Tongue (tissue), 2 donors: ENCODE data around the gene GORASP2. TPM values are rescaled to one million over a fixed set of nuclear protein-coding genes. Genes with fewer than 3 reads are reported as not detected.

Experiments
- DNase-seq: peaks from one replicate; pipeline ENCODE4 v3.0.0-alpha.2; 2015
- total RNA-seq: library from RNA; depleted of rRNA; stranded (reverse); fragments of >200 nt; gene quantifications from one replicate; pipeline ENCODE4 v1.2.3, GENCODE V29; 2014

GORASP2 gene
- total RNA-seq, 1 donor from 2014 or later, result 37.6 TPM

DNA sequence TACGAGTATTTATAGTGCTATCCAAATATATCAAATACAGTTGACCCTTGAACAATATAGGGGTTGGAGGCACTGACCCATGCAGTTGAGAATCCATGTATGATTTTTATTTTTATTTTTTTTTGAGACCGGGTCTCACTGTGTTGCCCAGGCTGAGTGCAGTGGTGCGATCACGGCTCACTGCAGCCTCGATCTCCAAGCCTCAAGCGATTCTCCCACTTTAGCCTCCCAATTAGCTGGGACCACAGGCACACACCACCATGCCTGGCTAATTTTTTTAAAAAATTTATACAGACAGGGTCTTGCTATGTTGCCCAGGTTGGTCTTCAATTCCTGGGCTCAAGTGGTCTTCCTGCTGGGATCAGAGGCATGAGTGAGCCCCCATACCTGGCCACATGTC, 70.6 kb downstream of the GORASP2 start:
- no peak for DNase-seq

DNA sequence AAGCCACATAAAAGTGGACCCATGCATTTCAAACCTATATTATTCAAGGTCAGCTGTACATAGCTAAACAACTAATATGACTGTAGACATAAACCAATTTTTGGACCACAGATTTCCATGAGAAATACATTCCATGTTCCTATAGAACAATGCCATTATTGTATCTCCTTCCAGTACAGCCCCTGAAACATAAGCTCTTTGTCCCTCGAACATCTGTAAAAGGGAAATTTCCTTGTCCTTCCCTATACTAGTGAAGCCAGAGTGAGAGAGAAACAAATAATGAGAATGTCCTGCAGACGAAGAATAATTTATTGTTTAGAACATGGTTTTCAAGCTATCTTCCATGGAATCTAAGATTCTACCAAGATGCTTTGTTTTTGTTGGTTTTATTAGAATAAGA, 75.3 kb downstream of the GORASP2 start:
- peak; percentile 3 for DNase-seq

GRCh38 chr2:171004833-171005232, 75.8 kb downstream of the GORASP2 start:
- no peak for DNase-seq

DNA sequence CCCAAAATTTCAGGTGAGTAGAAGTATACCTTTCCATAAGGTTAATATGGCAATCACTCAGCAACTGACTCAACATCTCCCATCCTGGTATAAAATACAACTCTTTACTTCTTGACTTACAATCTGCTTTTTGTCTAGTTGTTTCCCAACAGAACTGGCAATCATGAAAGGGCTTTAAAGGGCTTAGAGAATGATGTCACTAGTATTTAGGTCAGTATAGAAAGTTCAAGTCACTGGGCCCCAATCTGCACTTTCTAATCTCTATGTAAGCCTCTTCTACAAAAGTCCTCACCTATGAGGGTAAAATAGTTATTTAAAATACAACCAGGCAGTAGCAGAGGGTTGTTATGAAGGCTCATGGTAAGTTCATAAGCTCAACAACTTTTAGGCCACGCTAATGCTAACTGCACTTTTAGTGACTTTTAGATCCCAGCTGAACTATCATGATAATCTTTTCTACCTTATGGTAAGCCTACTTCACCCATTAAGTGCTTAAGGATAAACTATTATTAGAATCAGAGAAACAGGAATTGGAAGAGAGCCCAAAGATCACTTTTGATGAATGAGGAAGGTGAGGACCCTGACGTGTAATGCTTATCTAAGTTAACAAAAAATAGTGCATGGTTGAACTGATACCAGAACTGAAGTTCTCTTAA, 79.6 kb downstream of the GORASP2 start:
- DNase-seq, result no peak

GRCh38 chr2:171009386-171009785, 80.3 kb downstream of the GORASP2 start:
- no peak for DNase-seq

- no peak for DNase-seq
Observed at GRCh38 chr2:171013851-171014250, 84.8 kb downstream of the GORASP2 start.

- no peak for DNase-seq
Observed at GRCh38 chr2:171016125-171016524, 87.1 kb downstream of the GORASP2 start.

Other genes with a start within 250 kb of the GORASP2 start
- gene SP5, start 213.9 kb upstream of the GORASP2 start, total RNA-seq, result 4.5 TPM
- gene ERICH2, start 158.9 kb upstream of the GORASP2 start, total RNA-seq, result 1.6 TPM
- gene GAD1, start 112.4 kb upstream of the GORASP2 start, total RNA-seq, result 3.9 TPM
- 26.0 TPM for gene TLK1, start 231.6 kb downstream of the GORASP2 start, total RNA-seq